Measurements from ENCODE around the gene SRRM3. TPM values are rescaled to one million over a fixed set of nuclear protein-coding genes. Genes with fewer than 3 reads are reported as not detected.
A peak's percentile ranks its signal among the peaks of the same experiment; 100 is the strongest.

The SRRM3 gene
- total RNA-seq, 1 experiment from 2014 or later: 12.7 TPM

DNA sequence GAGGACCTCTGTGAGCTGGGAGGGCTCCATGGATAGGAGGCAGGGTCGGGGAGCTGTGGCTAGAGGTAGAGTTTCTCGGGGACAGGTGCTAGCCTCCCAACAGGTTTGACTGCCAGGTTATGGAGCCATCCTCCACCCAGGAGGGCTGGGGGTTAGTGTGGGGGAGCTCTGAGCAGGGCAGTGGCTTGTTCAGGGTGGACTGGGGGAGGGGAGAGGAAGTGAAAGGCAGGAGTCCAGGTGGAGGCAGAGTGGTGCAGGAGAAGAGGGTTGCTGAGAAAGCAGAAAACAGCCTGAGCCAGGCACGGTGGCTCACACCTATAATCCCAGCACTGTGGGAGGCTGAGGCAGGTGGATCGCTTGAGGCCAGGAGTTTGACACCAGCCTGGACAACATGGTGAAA lies 60.2 kb downstream of the SRRM3 start (continued):
- TF ChIP-seq, protein P1, sequence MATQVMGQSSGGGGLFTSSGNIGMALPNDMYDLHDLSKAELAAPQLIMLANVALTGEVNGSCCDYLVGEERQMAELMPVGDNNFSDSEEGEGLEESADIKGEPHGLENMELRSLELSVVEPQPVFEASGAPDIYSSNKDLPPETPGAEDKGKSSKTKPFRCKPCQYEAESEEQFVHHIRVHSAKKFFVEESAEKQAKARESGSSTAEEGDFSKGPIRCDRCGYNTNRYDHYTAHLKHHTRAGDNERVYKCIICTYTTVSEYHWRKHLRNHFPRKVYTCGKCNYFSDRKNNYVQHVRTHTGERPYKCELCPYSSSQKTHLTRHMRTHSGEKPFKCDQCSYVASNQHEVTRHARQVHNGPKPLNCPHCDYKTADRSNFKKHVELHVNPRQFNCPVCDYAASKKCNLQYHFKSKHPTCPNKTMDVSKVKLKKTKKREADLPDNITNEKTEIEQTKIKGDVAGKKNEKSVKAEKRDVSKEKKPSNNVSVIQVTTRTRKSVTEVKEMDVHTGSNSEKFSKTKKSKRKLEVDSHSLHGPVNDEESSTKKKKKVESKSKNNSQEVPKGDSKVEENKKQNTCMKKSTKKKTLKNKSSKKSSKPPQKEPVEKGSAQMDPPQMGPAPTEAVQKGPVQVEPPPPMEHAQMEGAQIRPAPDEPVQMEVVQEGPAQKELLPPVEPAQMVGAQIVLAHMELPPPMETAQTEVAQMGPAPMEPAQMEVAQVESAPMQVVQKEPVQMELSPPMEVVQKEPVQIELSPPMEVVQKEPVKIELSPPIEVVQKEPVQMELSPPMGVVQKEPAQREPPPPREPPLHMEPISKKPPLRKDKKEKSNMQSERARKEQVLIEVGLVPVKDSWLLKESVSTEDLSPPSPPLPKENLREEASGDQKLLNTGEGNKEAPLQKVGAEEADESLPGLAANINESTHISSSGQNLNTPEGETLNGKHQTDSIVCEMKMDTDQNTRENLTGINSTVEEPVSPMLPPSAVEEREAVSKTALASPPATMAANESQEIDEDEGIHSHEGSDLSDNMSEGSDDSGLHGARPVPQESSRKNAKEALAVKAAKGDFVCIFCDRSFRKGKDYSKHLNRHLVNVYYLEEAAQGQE (IDR thresholded peaks at IDR 0.05; ENCODE audit: low read depth): no peak
- TF ChIP-seq SIN3A (IDR thresholded peaks at IDR 0.05; ENCODE audit: low read depth) (no peak), RAD21 (IDR thresholded peaks at IDR 0.05; ENCODE audit: low read depth) (no peak), JUND (IDR thresholded peaks at IDR 0.05) (no peak), ZNF274 (IDR thresholded peaks at IDR 0.05; ENCODE audit: low read depth, low read length) (no peak)
- TF ChIP-seq, protein P2, sequence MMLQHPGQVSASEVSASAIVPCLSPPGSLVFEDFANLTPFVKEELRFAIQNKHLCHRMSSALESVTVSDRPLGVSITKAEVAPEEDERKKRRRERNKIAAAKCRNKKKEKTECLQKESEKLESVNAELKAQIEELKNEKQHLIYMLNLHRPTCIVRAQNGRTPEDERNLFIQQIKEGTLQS (IDR thresholded peaks at IDR 0.05): no peak

DNA sequence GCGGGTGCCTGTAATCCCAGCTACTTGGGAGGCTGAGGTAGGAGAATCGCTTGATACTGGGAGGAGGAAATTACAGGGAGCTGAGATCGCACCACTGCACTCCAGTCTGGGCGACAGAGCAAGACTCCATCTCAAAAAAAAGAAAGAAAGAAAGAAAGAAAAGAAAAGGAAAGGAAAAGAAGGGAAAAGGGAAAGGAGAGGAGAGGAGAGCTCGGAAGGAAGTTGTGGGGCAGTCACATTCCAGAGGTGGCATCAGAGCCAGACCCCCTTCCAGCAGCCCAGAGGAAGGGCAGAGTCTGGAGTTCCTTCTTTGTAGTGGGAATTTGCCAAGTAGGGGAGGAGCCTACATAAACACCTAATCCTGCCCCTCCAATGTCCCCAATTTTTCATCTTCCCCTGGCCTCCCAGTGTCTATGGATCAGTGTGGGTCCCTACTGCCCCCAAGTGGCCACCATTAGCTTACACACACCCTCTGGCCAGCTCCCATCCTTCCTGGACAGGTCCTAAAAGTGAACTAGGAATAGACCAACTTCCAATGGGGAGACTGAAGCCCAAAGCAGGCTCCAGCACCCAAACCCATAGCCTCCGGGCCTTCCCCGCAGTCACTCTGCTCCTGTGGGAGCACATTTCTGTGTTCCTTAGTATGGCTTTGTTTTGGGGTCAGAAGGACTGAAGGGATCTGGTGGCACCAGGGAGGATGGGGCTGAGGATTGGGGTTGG lies 61.1 kb downstream of the SRRM3 start:
- no TSS peak for BruUV-seq (replicated peaks)
- TF ChIP-seq, protein P3, sequence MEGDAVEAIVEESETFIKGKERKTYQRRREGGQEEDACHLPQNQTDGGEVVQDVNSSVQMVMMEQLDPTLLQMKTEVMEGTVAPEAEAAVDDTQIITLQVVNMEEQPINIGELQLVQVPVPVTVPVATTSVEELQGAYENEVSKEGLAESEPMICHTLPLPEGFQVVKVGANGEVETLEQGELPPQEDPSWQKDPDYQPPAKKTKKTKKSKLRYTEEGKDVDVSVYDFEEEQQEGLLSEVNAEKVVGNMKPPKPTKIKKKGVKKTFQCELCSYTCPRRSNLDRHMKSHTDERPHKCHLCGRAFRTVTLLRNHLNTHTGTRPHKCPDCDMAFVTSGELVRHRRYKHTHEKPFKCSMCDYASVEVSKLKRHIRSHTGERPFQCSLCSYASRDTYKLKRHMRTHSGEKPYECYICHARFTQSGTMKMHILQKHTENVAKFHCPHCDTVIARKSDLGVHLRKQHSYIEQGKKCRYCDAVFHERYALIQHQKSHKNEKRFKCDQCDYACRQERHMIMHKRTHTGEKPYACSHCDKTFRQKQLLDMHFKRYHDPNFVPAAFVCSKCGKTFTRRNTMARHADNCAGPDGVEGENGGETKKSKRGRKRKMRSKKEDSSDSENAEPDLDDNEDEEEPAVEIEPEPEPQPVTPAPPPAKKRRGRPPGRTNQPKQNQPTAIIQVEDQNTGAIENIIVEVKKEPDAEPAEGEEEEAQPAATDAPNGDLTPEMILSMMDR (IDR thresholded peaks at IDR 0.05 in 2 of 3, conservative IDR thresholded peaks at IDR 0.05 in 1 of 3; ENCODE audit: borderline replicate concordance in 1 of 3, insufficient read depth in 1 of 3, low read depth in 2 of 3, low read length in 2 of 3): peak; percentile 86 to 92 (median 91)
- TF ChIP-seq RAD21 (IDR thresholded peaks at IDR 0.05; ENCODE audit: low read depth): peak; percentile 89
- no peak for TF ChIP-seq SIN3A (IDR thresholded peaks at IDR 0.05; ENCODE audit: low read depth)
- Histone ChIP-seq H3K36me3 (ENCODE audit: control insufficient read depth in 1 of 2, insufficient read depth in 2 of 2, low read length in 2 of 2) (no peaks in the 10 kb centered on the region), H3K9me3 (ENCODE audit: control insufficient read depth in 1 of 2, insufficient read depth in 1 of 2, low read depth in 1 of 2, low read length in 2 of 2) (no peaks in the 10 kb centered on the region), H3K27ac (ENCODE audit: low read depth, low read length) (no peak overlapping the region), H3K4me3 (replicated peaks in 1 of 2; ENCODE audit: low read depth in 1 of 2, low read length in 2 of 2) (no peak overlapping the region), H3K9ac (ENCODE audit: low read length) (no peak overlapping the region), H3K79me2 (ENCODE audit: insufficient read depth, low read length) (no peaks in the 10 kb centered on the region), H3K27me3 (ENCODE audit: insufficient read depth, low read length) (no peaks in the 10 kb centered on the region), H3K9me2 (ENCODE audit: insufficient read depth) (no peaks in the 10 kb centered on the region), H4K20me1 (ENCODE audit: insufficient read depth) (no peaks in the 10 kb centered on the region), H3K4me2 (ENCODE audit: low read length) (no peak overlapping the region), H3K4me1 (ENCODE audit: control insufficient read depth in 1 of 2, insufficient read depth in 2 of 2, low read length in 2 of 2) (peaks cover 4 to 19% of the 10 kb centered on the region in 2 experiments; a peak in 3 of 4 replicates), H2AFZ (ENCODE audit: low read depth, low read length, poor library complexity, severe bottlenecking) (peak overlapping the region; percentile 7)
- ChIA-PET POLR2A (interaction anchor here (0.7 to 1.0 kb wide), 3 partner anchors 51 to 243 kb away, joined by 3 to 4 read pairs (median 3); no protein-coding TSS in a partner anchor), RAD21 (ENCODE audit: low non-redundant PET in 1 of 2, low total read pairs in 2 of 2, uncharacterized antibody in 2 of 2, unreplicated experiment in 2 of 2) (interaction anchor here (0.6 to 1.9 kb wide), 6 partner anchors 8 to 1069 kb away, joined by 3 to 12 read pairs (median 5); no protein-coding TSS in a partner anchor), CTCF (interaction anchor here (0.6 to 3.6 kb wide), 22 partner anchors 9 to 225 kb away, joined by 3 to 24 read pairs (median 4); no protein-coding TSS in a partner anchor)
- intact Hi-C loops (cut with micrococcal nuclease): loop anchor here (1.0 kb wide), 3 partner anchors 51 to 234 kb away; no protein-coding TSS in a partner anchor
- ATAC-seq: peak; percentile 91
- DNase-seq (ENCODE audit: low read depth, low spot score): peak; percentile 69

Data from HCT116 (cell line).